ENCODE measurements around the gene AFP. TPM values are rescaled to one million over a fixed set of nuclear protein-coding genes. Genes with fewer than 3 reads are reported as not detected.

AFP gene
- total and polyA plus RNA-seq, 9 of the 15 experiments (the other 6 are each of a cell fraction or from before 2014, with no cell fraction given): 0.47 to 6.2 (median 3.0) TPM

- CTCF ChIA-PET (ENCODE audit: low intra/inter-chr PET ratio): no interaction called here
Observed at GRCh38 chr4:73459048-73459421, 23.0 kb downstream of the AFP start.

More at GRCh38 chr4:73459048-73459421, 23.0 kb downstream of the AFP start:
- H3K36me3 ChIP-seq (ENCODE audit: control insufficient read depth, insufficient read depth, low read length): no peaks in the 10 kb centered on the region
- intact Hi-C loops (cut with micrococcal nuclease): no loop called here
- no peaks in the 10 kb centered on the region for H3K9me3 ChIP-seq (replicated peaks; ENCODE audit: control insufficient read depth, insufficient read depth, low read depth, low read length)
- in situ Hi-C loops (cut with MboI): no loop called here
- BruUV-seq (replicated peaks): no TSS peak
- no peak overlapping the region for H2AFZ ChIP-seq (ENCODE audit: low read depth, low read length)
- H3K9me1 ChIP-seq (ENCODE audit: control insufficient read depth, insufficient read depth, low read length): no peaks in the 10 kb centered on the region
- TF ChIP-seq PHF21A (IDR thresholded peaks at IDR 0.05; ENCODE audit: borderline replicate concordance, low read depth) (no peak), SMARCA5 (IDR thresholded peaks at IDR 0.05) (no peak), BRCA1 (IDR thresholded peaks at IDR 0.05) (no peak), BRCA1 (CRISPR knock-in tag; IDR thresholded peaks at IDR 0.05) (no peak), FOXA1 (IDR thresholded peaks at IDR 0.05; ENCODE audit: borderline replicate concordance) (no peak), EGR1 (conservative IDR thresholded peaks at IDR 0.05) (no peak), RNF2 (IDR thresholded peaks at IDR 0.05) (no peak), ZKSCAN3 (CRISPR knock-in tag; IDR thresholded peaks at IDR 0.05) (no peak), ZNF707 (CRISPR knock-in tag; conservative IDR thresholded peaks at IDR 0.05) (no peak), ZNF347 (CRISPR knock-in tag; IDR thresholded peaks at IDR 0.05; ENCODE audit: low read depth) (no peak), MAFG (tag; conservative IDR thresholded peaks at IDR 0.05) (no peak), ZNF75A (CRISPR knock-in tag; IDR thresholded peaks at IDR 0.05) (no peak)
- TF ChIP-seq, protein P1, sequence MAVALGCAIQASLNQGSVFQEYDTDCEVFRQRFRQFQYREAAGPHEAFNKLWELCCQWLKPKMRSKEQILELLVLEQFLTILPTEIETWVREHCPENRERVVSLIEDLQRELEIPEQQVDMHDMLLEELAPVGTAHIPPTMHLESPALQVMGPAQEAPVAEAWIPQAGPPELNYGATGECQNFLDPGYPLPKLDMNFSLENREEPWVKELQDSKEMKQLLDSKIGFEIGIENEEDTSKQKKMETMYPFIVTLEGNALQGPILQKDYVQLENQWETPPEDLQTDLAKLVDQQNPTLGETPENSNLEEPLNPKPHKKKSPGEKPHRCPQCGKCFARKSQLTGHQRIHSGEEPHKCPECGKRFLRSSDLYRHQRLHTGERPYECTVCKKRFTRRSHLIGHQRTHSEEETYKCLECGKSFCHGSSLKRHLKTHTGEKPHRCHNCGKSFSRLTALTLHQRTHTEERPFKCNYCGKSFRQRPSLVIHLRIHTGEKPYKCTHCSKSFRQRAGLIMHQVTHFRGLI (CRISPR knock-in tag; IDR thresholded peaks at IDR 0.05): no peak
- H3K4me1 ChIP-seq (replicated peaks in 1 of 2; ENCODE audit: control insufficient read depth in 2 of 2, insufficient read depth in 2 of 2, low read length in 2 of 2): no peaks in the 10 kb centered on the region; a peak in 1 of 5 replicates
- no peak overlapping the region for H3K9ac ChIP-seq (ENCODE audit: insufficient read depth in 1 of 2, low read depth in 2 of 2, low read length in 2 of 2)
- no peaks in the 10 kb centered on the region for H3K27me3 ChIP-seq (ENCODE audit: control insufficient read depth in 2 of 2, insufficient read depth in 2 of 2, low read length in 2 of 2)
- no peak overlapping the region for H3K4me2 ChIP-seq (ENCODE audit: insufficient read depth, low read length)
- DNase-seq (ENCODE audit: extremely low read depth in 1 of 4, low spot score in 3 of 4) (no peak), FAIRE-seq (no peak), ATAC-seq (no peak)
- POLR2A ChIA-PET: no interaction called here
- WGBS (ENCODE audit: insufficient coverage, low coverage, missing lambda C conversion rate): 24% methylated on average over 3 of the region's 3 CpGs
- no peak overlapping the region for H3K4me3 ChIP-seq
- no peak overlapping the region for H3K27ac ChIP-seq (ENCODE audit: extremely low read depth, low read depth, low read length)
- H4K20me1 ChIP-seq (replicated peaks; ENCODE audit: control insufficient read depth, insufficient read depth, low read length): no peaks in the 10 kb centered on the region
- H3K79me2 ChIP-seq (ENCODE audit: control insufficient read depth, insufficient read depth, low read length): no peaks in the 10 kb centered on the region
